Lung (tissue), 12 donors: ENCODE results near the gene TMEM256. TPM values are rescaled to one million over a fixed set of nuclear protein-coding genes. Genes with fewer than 3 reads are reported as not detected.

ENCODE experiments used
- ATAC-seq: fragments of 200-7000 bp; cut with Tn5 transposase; one replicate; pipeline ENCODE4 v1.9.1; 2020; ENCODE audit warnings: moderate number of reproducible peaks; ENCODE audit not compliant: insufficient read depth, low FRiP score
- DNase-seq, 3 donors: peaks; one replicate each; pipeline ENCODE4 v3.0.0-alpha.2; 2013 to 2017
- H3K27ac ChIP-seq, 2 donors: one replicate each; pipeline ENCODE4 v1.5.1; 2013; ENCODE audit warnings: mild to moderate bottlenecking in 2 of 2, moderate library complexity in 2 of 2, control low read depth in 1 of 2, inconsistent platforms in 1 of 2, low read depth in 1 of 2, low read length in 1 of 2
- H3K27me3 ChIP-seq, 3 donors: one replicate each; pipeline ENCODE4 v1.5.1; 2013; ENCODE audit warnings: low read length in 2 of 3; ENCODE audit not compliant: control insufficient read depth in 3 of 3, insufficient read depth in 3 of 3
- H3K36me3 ChIP-seq, 4 donors: one replicate each; pipeline ENCODE4 v1.5.1; 2013; ENCODE audit warnings: low read length in 4 of 4, mild to moderate bottlenecking in 1 of 4, moderate library complexity in 1 of 4; ENCODE audit not compliant: control insufficient read depth in 4 of 4, insufficient read depth in 4 of 4
- H3K4me1 ChIP-seq, 5 donors: one replicate each; pipeline ENCODE4 v1.5.1; 2013; ENCODE audit warnings: low read length in 5 of 5, mild to moderate bottlenecking in 2 of 5, moderate library complexity in 1 of 5; ENCODE audit not compliant: control insufficient read depth in 5 of 5, insufficient read depth in 5 of 5
- H3K4me3 ChIP-seq: one replicate; pipeline ENCODE4 v1.5.1; 2013; ENCODE audit warnings: mild to moderate bottlenecking, control low read depth, moderate library complexity
- H3K9ac ChIP-seq, 2 donors: one replicate each; pipeline ENCODE4 v1.5.1; 2013; ENCODE audit warnings: low read length in 2 of 2, control low read depth in 1 of 2; ENCODE audit not compliant: insufficient read depth in 1 of 2
- H3K9me3 ChIP-seq, 4 donors: one replicate each; pipeline ENCODE4 v1.5.1; 2013; ENCODE audit warnings: low read length in 3 of 4, mild to moderate bottlenecking in 1 of 4, moderate library complexity in 1 of 4; ENCODE audit not compliant: control insufficient read depth in 4 of 4, insufficient read depth in 3 of 4
- WGBS, 2 donors: extraction: QIAGEN DNeasy Blood & Tissue Kit; methylation state at CpG; one replicate each; pipeline ENCODE4 v1.1.7; 2013; 5-methylcytosine and 5-hydroxymethylcytosine counted together
- polyA plus RNA-seq, 2 donors: library from polyadenylated mRNA; stranded (reverse); fragments of 200-250 nt; gene quantifications; one replicate each; pipeline ENCODE4 v1.2.1, GENCODE V29; 2013
- total RNA-seq, 2 donors: library from RNA; depleted of rRNA in 1 of 2; stranded (reverse); fragments of >200 nt in 1 of 2; gene quantifications; one replicate each; pipeline ENCODE4 v1.2.1, GENCODE V29; 2014 to 2021
- TF ChIP-seq, protein P1 (sequence below): IDR thresholded peaks from 2 replicates; pipeline ENCODE4 v1.5.1; 2012; ENCODE audit warnings: mild to moderate bottlenecking; ENCODE audit errors: control extremely low read depth, extremely low read depth
- donor health status: control.
- donor health status: control.
- donor health status: Bipolar disorder and iron deficiency.
- donor health status: healthy.
- donor health status: DM: yes; HTN: yes; CAD: no.

The TMEM256 gene
- total and polyA plus RNA-seq, 4 donors: 70.2 to 247 (median 75.1) TPM

GRCh38 chr17:7398612-7399011, 5.3 kb downstream of the TMEM256 start:
- H3K4me3 ChIP-seq: no peak overlapping the region
- TF ChIP-seq, protein P1, sequence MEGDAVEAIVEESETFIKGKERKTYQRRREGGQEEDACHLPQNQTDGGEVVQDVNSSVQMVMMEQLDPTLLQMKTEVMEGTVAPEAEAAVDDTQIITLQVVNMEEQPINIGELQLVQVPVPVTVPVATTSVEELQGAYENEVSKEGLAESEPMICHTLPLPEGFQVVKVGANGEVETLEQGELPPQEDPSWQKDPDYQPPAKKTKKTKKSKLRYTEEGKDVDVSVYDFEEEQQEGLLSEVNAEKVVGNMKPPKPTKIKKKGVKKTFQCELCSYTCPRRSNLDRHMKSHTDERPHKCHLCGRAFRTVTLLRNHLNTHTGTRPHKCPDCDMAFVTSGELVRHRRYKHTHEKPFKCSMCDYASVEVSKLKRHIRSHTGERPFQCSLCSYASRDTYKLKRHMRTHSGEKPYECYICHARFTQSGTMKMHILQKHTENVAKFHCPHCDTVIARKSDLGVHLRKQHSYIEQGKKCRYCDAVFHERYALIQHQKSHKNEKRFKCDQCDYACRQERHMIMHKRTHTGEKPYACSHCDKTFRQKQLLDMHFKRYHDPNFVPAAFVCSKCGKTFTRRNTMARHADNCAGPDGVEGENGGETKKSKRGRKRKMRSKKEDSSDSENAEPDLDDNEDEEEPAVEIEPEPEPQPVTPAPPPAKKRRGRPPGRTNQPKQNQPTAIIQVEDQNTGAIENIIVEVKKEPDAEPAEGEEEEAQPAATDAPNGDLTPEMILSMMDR: no peak
- no peak overlapping the region for H3K27ac ChIP-seq
- 86 to 96% methylated on average over 2 of the region's 2 CpGs for WGBS, 2 donors
- H3K36me3 ChIP-seq: no peaks in the 10 kb centered on the region
- no peak for ATAC-seq
- no peak for DNase-seq
- H3K9me3 ChIP-seq: no peaks in the 10 kb centered on the region
- peaks cover 0 to 15% (median 7%) of the 10 kb centered on the region in 5 donors for H3K4me1 ChIP-seq
- no peak overlapping the region for H3K9ac ChIP-seq
- no peaks in the 10 kb centered on the region for H3K27me3 ChIP-seq

DNA sequence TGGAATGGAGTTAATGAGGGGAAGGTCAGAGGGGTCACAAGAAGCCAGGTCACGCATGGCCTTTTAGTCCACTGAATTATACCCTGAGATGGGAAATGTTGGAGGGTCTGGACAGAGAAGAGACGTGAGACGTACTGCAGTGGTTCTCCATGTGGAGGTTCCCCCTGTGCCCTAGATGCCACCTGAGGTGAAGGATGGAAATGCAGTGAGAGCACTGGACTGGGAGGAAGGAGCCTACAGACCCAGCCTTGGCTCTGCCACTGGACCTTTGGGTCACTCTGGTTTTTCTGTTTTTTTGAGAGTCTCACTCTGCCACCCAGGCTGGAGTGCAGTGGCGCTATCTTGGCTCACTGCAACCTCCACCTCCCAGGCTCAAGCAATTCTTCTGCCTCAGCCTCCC, 7.8 kb downstream of the TMEM256 start:
- Histone ChIP-seq H3K27me3 (no peaks in the 10 kb centered on the region), H3K4me3 (no peak overlapping the region), H3K9ac (no peak overlapping the region), H3K9me3 (no peaks in the 10 kb centered on the region), H3K4me1 (peaks cover 0 to 13% (median 3%) of the 10 kb centered on the region in 5 donors), H3K36me3 (peaks cover 0 to 5% (median 3%) of the 10 kb centered on the region in 4 donors), H3K27ac (no peak overlapping the region)
- no peak for DNase-seq
- no peak for ATAC-seq
- 90 to 91% methylated on average over 4 of the region's 4 CpGs for WGBS, 2 donors
- TF ChIP-seq, protein P1: no peak

DNA sequence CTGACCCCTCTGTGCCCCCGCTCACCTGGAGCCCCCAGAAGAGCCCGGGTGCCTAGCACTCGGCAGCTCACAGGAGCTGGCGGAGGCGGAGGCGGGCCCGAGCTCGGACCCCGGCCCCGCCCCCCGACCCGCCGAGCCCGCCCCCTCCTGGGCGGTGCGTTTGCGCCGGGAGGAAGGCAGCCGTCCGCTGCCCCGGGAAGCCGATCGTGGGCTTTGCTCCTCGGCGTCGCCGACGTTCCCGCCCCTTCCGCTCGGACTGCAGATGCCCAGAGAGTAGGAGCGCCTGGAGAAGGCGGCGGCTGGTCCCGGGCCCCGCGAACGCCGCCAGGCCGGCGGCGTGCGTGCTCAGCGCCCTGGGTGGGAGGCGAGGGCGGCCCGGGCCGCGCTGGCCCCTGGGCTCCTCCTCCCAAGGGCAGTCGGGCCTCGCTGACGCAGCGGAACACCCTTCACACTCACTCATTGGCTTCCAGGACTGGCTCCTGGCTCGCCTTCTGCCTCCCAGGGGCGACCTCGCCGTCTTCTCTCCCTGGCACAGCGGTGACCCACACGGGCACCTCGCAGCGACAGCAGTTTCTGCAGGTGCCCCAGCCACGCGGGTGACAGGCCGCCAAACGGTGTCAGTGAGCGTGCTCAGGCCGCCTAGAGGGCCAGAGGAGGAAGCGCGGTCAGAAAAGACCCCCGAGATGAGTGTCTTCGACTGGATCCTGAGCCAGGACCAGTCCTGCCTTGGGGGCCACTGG, 9.3 kb downstream of the TMEM256 start, which contains the start of gene PLSCR3:
Gene PLSCR3, minus strand, starts transcription at position 74 of the 740 bp plus-strand sequence. CDS start 415 bp downstream, outside the sequence.
- TF ChIP-seq, protein P1: no peak
- Histone ChIP-seq H3K27me3 (no peaks in the 10 kb centered on the region), H3K36me3 (peaks cover 0 to 19% (median 12%) of the 10 kb centered on the region in 4 donors), H3K9me3 (peaks cover 0 to 4% (median 0%) of the 10 kb centered on the region in 4 donors), H3K9ac (peak within 1 kb of the TSS; percentile 49 to 66), H3K4me1 (peaks cover 0 to 13% (median 3%) of the 10 kb centered on the region in 5 donors), H3K4me3 (peak within 1 kb of the TSS; percentile 79), H3K27ac (peak within 1 kb of the TSS; percentile 87 to 99)
- DNase-seq: peak; percentile 88 to 93 (median 91)
- 0 to 1% methylated on average over 56 to 71 of the region's 71 CpGs for WGBS, 2 donors
- ATAC-seq: peak; percentile 93
